ENCODE measurements around the gene ACSM5.

Gene ACSM5

GRCh38 chr16:20383106-20384029 is 26.0 kb upstream of the ACSM5 start:
- TF ChIP-seq TAF1 (IDR thresholded peaks at IDR 0.05; ENCODE audit: borderline replicate concordance, insufficient read depth, low read length) (no peak), REST (IDR thresholded peaks at IDR 0.05; ENCODE audit: insufficient read depth in 1 of 2, low read depth in 2 of 2, low read length in 2 of 2) (no peak), FOXP2 (optimal IDR thresholded peaks at IDR 0.05; ENCODE audit: borderline replicate concordance, extremely low read depth, extremely low read length, insufficient read depth) (no peak), POLR2AphosphoS5 (IDR thresholded peaks at IDR 0.05; ENCODE audit: low read depth, low read length) (no peak), SIN3A (IDR thresholded peaks at IDR 0.05; ENCODE audit: borderline replicate concordance, insufficient read depth, low read length) (no peak)

GRCh38 chr16:20385844-20386832 is 23.2 kb upstream of the ACSM5 start:
- TF ChIP-seq POLR2AphosphoS5 (IDR thresholded peaks at IDR 0.05; ENCODE audit: low read depth, low read length) (no peak), TAF1 (IDR thresholded peaks at IDR 0.05; ENCODE audit: borderline replicate concordance, insufficient read depth, low read length) (no peak), FOXP2 (optimal IDR thresholded peaks at IDR 0.05; ENCODE audit: borderline replicate concordance, extremely low read depth, extremely low read length, insufficient read depth) (no peak), SIN3A (IDR thresholded peaks at IDR 0.05; ENCODE audit: borderline replicate concordance, insufficient read depth, low read length) (no peak), REST (IDR thresholded peaks at IDR 0.05; ENCODE audit: insufficient read depth in 1 of 2, low read depth in 2 of 2, low read length in 2 of 2) (no peak)

- TF ChIP-seq REST (IDR thresholded peaks at IDR 0.05; ENCODE audit: insufficient read depth in 1 of 2, low read depth in 2 of 2, low read length in 2 of 2) (no peak), FOXP2 (optimal IDR thresholded peaks at IDR 0.05; ENCODE audit: borderline replicate concordance, extremely low read depth, extremely low read length, insufficient read depth) (no peak), TAF1 (IDR thresholded peaks at IDR 0.05; ENCODE audit: borderline replicate concordance, insufficient read depth, low read length) (no peak), SIN3A (IDR thresholded peaks at IDR 0.05; ENCODE audit: borderline replicate concordance, insufficient read depth, low read length) (no peak), POLR2AphosphoS5 (IDR thresholded peaks at IDR 0.05; ENCODE audit: low read depth, low read length) (no peak)
Measured at GRCh38 chr16:20387978-20388377, 21.4 kb upstream of the ACSM5 start.

GRCh38 chr16:20388854-20389253 is 20.5 kb upstream of the ACSM5 start:
- TF ChIP-seq SIN3A (IDR thresholded peaks at IDR 0.05; ENCODE audit: borderline replicate concordance, insufficient read depth, low read length) (no peak), REST (IDR thresholded peaks at IDR 0.05; ENCODE audit: insufficient read depth in 1 of 2, low read depth in 2 of 2, low read length in 2 of 2) (no peak), FOXP2 (optimal IDR thresholded peaks at IDR 0.05; ENCODE audit: borderline replicate concordance, extremely low read depth, extremely low read length, insufficient read depth) (no peak), TAF1 (IDR thresholded peaks at IDR 0.05; ENCODE audit: borderline replicate concordance, insufficient read depth, low read length) (no peak), POLR2AphosphoS5 (IDR thresholded peaks at IDR 0.05; ENCODE audit: low read depth, low read length) (no peak)

Measured in PFSK-1 (cell line).